Omental fat pad (tissue), 4 donors: ENCODE results near the gene USP16. TPM values are rescaled to one million over a fixed set of nuclear protein-coding genes. Genes with fewer than 3 reads are reported as not detected.

Experiments
- ATAC-seq: fragments of 150-250 bp; one replicate; pipeline ENCODE4 v1.9.1; 2016; ENCODE audit warnings: mild to moderate bottlenecking, moderate library complexity; ENCODE audit not compliant: low FRiP score
- DNase-seq: peaks from one replicate; pipeline ENCODE4 v3.0.0-alpha.2; 2019; ENCODE audit warnings: low spot score
- total RNA-seq, 4 donors: library from RNA; depleted of rRNA; stranded (reverse); fragments of >200 nt; gene quantifications; one replicate each; pipeline ENCODE4 v1.1.0, GENCODE V29; 2016
- TF ChIP-seq, protein P1 (sequence below), 3 donors: fragments of 450-650 bp; IDR thresholded peaks; one replicate each; pipeline ENCODE4 v1.5.1; 2016 to 2017; ENCODE audit warnings: antibody characterized with exemption in 3 of 3, mild to moderate bottlenecking in 3 of 3, moderate library complexity in 2 of 3

The USP16 gene
- total RNA-seq, 4 donors from 2014 or later, result 36.2 to 46.2 (median 39.5) TPM

DNA sequence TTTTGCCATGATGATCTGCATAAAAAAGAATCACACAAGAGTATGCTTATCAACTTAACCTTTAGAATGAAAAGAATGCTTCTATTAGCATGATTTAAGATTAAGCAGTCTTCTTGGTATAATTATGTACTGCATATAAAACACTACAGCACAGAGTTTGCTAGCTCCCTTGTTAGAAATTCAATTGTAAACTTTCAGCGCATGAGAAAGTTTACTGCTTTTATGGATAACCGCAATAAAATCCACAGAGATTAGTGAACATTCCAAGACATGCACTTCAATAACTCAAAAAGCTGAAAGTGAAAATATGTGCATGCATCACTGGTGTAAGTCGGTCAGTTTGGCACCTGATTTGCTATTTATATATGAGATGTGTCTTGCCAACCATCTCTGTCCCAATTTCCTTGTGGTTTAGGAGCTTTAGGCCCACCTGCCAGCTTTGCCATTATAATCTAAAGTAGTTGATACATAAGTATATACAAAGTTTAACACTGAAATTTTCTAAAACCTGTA, 32.1 kb downstream of the USP16 start:
- DNase-seq (no peak), ATAC-seq (no peak)
- TF ChIP-seq, protein P1, sequence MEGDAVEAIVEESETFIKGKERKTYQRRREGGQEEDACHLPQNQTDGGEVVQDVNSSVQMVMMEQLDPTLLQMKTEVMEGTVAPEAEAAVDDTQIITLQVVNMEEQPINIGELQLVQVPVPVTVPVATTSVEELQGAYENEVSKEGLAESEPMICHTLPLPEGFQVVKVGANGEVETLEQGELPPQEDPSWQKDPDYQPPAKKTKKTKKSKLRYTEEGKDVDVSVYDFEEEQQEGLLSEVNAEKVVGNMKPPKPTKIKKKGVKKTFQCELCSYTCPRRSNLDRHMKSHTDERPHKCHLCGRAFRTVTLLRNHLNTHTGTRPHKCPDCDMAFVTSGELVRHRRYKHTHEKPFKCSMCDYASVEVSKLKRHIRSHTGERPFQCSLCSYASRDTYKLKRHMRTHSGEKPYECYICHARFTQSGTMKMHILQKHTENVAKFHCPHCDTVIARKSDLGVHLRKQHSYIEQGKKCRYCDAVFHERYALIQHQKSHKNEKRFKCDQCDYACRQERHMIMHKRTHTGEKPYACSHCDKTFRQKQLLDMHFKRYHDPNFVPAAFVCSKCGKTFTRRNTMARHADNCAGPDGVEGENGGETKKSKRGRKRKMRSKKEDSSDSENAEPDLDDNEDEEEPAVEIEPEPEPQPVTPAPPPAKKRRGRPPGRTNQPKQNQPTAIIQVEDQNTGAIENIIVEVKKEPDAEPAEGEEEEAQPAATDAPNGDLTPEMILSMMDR (IDR thresholded peaks at IDR 0.05), result no peak

DNA sequence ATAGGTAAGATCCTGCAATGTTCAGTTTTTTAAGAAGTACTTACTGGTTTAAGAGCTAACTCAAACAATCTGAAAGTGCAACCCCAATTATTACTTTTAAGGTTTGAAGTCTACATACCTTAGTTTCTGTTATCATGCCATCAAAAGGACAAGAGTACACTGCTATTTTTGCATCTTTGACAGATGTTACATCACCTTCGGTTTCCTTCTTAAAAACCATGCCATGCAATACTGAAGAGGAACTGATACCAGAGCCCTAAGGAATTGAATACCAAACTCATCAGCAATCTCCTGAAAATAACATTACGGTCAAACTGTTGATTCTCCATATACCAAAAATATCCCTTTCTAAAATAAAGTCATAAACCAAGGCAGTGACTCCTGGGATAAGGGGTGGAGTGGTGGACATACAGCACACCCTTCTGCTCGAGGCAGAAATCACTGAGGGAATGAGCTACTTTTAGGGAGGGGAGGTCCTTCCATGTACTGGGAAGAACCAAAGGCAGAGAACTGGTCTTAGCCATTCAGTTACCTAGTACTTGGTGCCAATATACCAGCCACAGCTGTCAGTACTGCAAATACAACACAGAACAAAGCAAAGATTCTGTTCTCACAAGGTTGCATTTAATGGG, 40.5 kb downstream of the USP16 start:
- DNase-seq (no peak), ATAC-seq (no peak)
- TF ChIP-seq, protein P1 (IDR thresholded peaks at IDR 0.05), result no peak

DNA sequence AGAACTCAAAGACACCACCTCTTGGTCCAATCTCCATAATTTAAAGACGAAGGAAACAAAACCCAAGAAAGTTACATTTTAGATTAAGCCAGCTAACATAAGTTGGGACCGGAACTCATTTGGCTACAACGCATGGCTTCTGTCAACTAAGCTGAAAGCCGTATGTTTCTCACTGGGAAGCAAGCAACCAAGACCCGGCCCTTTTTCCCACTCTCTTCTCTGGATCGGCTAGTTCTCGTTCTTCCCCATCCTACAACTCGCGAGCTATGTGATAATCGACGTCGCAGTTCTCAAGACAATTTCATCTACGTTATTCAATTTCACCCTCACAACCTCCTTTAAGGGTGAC, 48.4 kb downstream of the USP16 start:
- TF ChIP-seq, protein P1 (IDR thresholded peaks at IDR 0.05), result no peak
- DNase-seq (no peak), ATAC-seq (no peak)

DNA sequence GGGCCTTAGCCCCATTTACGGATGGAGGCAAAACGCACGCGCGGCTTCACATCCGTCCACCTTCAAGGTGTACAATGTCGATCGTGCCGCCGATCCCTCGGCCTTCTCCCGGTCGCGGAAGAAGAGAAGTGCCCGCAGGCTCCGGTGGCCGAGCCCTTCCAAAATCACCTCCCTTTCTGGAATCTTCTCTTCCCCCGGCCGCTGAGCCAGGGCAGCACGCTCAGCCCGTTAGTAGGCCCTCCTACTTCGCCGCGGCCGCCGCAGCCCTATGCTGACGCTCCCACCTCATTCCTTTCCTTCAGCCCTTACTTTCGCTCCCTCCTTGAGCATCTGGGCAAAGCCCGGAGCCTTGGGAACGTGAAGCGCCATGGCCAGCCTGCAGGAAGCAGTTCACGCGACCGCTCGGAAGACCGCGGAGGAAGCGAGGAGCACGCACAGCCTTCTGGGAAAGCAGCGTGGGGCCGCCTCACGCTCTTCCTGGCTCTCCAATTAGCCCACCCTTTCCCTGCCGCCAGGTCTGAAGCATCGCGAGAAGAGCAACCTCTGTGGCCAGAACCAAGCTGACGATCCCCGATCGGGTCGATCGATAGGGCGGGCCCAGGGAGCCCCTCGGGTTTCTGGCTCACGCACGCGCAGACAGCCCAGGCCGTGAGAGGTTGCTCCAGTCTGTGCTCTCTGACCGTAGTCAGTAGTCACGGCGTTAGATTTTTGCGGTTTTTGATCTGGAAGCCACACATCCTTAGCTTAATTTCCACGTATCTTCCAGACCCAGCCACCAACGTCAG, 48.9 kb downstream of the USP16 start, which contains the start of gene CCT8:
Gene CCT8 (minus strand): TSS at position 427 of the 785 bp plus-strand sequence. CDS start 58 bp downstream, at position 369.
- ATAC-seq, result peak; percentile 98
- DNase-seq, result peak; percentile 83
- TF ChIP-seq, protein P1 (IDR thresholded peaks at IDR 0.05), result no peak

DNA sequence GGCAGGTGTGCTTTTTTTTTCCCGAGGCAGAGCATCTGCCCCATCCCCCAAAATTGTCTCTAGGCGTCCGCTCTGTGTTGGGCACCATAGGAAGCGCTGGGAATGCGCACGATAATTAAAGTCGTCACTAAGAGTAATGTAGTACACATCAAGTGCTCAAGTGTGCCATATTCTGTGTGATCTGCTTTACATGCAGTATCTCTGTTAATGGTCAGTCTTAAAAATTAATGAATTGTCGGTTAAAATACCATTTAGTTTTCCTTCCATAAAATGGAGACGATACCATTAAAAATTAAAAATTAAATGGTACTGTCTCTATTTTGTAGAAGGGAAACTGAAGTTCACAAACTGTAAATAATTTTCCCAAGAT, 49.5 kb downstream of the USP16 start:
- DNase-seq (no peak), ATAC-seq (peak; percentile 9)
- TF ChIP-seq, protein P1 (IDR thresholded peaks at IDR 0.05), result no peak

DNA sequence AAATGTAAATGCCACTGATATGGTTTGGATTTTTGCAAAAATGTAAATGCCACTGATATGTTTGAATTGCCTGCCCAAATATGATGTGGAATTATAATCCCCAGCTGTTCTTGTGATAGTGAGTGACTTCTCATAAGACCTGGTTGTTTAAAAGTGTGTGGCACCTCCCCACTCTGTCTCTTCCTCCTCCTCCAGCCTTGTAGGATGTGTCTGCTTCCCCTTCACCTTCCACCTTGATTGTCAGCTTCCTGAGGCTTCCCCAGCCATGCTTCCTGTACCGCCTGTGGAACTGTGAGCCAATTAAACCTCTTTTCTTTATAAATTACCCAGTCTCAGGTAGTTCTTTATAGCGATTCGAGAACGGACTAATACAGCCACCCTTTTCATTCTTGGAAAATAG, 50.3 kb downstream of the USP16 start:
- TF ChIP-seq, protein P1 (IDR thresholded peaks at IDR 0.05), result no peak
- ATAC-seq (no peak), DNase-seq (no peak)
